DMS114 treated with DMSO at 0.1 percent for 48 hours (cell line): ENCODE results near the gene STX2.
"Not testable (repeated sequence)": the region's sequence is repeated elsewhere in the genome, so short reads cannot be mapped to it uniquely, and the experiment has no call there.

Experiments used
- DNase-seq: peaks from one replicate; lab custom pipeline; 2025; ENCODE audit not compliant: unreplicated experiment; lab: John Stamatoyannopoulos, UW

The STX2 gene

DNA sequence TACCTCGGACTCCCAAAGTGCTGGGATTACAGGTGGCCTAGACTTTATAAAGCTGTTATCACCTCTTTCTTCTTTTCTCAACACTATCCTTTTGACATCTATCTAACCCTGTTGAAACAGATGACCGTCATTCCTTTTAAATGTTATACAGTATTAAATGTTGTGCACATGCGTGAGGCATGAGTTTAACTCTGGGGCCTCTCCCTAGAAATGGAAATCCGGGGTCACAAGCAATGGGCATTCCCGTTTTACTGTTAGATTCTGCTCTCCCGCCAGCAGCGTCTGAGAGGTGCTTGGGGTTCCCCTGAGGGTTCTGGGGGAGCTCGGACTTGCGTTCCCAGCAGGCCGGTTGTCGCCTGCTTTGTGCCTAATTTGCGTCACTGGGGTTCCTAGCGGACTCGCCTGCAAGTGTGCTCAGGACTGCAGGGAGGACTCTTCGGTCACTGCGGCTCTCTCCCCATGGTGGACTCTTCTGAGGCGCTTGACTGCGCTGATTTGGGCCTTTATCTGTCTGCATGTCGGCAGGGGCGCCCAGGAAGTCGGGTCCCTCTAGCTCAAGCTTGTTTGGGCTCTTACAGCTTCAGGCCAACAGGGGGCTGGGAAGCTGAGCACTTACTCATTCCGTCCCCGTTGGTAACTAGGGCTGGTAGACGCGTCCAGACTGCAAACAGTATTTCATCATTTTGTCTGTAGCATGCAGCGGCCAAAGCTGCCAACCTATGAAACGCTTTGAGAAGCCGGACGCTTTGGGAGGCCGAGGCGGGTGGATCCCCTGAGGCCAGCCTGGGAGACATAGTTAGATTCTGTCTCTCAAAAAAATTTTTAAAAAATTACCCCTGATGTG is 31.6 kb upstream of the STX2 start:
- peak; percentile 87 for DNase-seq

GRCh38 chr12:130868412-130868811 is 29.4 kb upstream of the STX2 start:
- no peak for DNase-seq

- no peak for DNase-seq
These were observed 24.2 kb upstream of the STX2 start for GRCh38 chr12:130863298-130863697.

GRCh38 chr12:130862771-130863170 is 23.7 kb upstream of the STX2 start:
- DNase-seq: not testable (repeated sequence)

DNA sequence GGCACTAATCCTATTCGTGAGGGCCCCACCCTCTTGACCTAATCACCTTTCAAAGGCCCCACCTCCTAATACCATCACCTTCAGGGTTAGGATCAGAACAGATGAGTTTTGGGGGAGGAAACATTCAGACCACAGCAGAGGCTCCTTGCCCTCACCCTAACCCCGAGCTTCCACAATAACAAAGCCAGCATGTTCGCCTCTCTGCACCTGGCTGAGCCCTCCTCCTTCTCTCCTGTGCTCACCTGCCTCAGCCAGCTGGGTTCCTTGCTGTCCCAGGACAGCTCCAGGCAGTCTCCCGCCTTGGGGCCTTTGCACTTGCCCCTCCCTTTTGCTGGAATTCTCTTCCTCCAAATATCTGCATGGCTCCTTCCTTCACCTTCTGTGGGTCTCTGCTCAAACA is 23.1 kb upstream of the STX2 start:
- DNase-seq: no peak

DNA sequence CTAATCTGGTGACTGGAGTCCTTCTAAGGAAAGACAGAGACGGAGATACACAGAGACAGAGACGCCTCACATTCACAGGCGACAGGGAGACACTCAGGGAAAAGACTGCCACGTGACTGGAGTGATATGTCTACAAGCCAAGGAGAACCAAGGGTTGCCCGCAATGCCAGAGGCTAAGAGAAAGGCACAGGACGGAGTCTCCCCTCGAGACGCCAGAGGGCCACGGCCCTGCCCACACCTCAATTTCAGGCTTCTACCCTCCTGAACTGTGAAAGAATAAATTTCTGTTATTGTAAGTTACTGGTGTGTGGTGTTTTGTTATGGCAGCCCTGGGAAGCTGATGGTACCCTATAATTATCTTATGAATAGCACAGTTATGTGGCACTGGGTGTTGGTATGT is 21.3 kb upstream of the STX2 start:
- no peak for DNase-seq

DNA sequence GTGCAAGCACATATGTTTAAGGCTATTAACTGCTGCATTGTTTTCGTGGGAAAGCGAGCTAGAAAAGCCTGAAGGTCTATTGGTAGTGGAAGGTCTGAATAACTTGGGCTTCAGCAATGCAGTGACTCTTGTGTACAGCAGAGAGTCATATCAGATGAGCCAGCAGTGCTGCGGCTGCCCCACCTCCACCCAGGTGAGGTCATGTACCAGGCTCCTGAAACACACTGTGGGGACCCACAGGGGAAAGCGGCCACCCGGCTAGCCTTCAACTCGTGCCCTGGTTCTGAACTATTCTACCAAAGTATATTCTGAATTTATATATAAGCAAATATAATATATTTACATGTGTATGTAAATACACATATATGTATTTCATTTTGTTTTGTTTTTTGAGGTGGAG is 20.1 kb upstream of the STX2 start:
- no peak for DNase-seq

DNA sequence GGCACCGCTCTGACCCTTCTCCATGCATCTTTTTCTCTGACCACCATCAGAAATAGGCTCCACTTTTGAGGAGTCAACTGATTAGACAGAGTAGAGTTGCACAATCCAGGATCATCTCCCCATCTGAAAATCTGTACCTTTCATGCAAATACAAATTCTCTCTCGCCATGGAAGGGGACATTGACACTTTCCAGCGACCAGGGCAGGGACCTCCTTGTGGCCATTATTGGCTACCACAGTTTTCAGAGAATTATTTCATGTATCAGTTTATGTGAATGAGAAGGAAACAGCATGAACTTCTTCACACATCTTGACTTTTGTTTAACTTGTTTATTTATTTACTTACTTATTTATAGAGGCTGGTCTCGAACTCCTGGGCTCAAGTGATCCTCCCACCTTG is 19.0 kb upstream of the STX2 start:
- no peak for DNase-seq

- no peak for DNase-seq
These were observed 17.0 kb upstream of the STX2 start for GRCh38 chr12:130856088-130856487.

DNA sequence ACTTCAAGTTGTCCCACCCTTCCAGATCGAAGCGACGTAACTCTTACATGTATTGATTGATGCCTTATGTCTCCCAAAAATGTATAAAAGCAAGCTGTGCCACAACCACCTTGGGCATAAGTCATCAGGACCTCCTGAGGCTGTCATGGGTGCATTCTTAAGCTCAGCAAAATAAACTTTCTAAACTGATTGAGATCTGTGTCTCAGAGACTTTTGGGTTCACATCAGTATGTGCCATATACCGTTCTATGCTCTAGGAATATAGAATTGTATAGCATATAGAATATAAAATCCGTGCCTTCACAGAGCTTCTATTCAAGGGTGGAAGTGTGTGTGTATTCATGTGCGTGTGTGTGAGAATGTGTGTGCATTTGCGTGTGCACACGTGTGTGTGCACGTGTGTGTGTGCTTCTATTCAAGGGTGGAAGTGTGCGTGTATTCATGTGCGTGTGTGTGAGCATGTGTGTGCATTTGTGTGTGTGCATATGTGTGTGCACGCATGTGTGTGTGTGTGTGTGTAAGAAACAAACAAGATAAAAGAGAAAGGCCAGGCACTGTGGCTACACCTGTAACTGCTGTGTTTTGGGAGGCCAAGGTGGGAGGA is 11.5 kb upstream of the STX2 start:
- DNase-seq: no peak

DNA sequence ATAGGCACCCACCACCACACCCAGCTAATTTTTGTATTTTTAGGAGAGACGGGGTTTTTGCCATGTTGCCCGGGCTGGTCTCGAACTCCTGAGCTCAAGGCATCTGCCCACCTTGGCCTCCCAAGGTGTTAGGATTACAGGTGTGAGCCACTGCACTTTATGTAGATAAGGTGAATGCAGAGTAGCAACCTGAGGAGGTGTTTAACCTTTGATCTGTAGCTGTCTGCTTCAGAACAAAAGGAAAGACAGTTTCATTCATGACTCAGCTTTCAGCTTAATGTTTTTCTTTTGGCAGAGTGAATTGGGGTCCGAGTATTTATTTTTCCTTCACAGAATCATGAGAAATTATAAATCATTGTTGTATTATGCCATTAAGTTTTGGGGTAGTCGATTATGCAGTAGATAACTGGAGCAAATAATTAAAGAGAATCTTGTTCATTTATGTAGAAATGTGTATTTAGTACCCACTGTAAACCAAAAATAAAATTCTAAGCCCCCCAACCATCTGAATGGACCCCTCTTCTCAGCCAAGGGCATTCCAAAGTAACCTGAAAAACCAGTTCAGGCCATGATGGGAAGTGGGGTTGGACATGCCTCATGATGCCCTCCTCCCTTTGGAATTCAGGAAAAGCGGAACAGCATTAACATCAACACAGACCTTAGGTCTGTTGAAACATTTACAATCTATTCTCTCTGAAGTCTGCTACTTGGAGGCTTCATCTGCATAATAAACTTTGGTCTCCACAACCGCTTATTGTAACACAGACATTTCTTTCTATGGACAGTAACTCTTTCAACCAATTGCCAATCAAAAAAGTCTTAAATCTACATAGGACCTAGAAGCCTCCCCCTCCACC is 10.7 kb upstream of the STX2 start:
- DNase-seq: no peak

DNA sequence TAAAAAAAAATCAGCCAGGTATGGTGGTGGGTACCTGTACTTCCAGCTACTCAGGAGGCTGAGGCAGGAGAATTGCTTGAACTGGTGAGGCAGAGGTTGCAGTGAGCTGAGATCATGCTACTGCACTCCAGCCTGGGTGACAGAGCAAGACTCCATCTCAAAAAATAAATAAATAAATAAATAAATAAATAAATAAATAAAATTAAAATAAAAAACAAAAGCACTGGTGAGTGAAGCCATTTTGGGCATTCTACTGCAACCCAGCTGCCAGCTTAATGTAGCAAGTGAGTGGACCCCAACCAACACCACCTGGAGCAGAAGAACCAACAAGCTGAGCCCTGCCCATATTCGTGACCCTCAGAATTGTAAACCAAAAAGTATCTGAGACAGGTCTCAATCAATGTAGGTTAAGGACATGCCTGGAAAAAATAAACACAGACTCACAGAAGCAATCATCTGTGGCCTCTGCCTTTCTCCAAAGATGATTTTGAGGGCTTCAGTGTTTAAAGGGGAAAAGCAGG is 9.8 kb upstream of the STX2 start:
- not testable (repeated sequence) for DNase-seq

DNA sequence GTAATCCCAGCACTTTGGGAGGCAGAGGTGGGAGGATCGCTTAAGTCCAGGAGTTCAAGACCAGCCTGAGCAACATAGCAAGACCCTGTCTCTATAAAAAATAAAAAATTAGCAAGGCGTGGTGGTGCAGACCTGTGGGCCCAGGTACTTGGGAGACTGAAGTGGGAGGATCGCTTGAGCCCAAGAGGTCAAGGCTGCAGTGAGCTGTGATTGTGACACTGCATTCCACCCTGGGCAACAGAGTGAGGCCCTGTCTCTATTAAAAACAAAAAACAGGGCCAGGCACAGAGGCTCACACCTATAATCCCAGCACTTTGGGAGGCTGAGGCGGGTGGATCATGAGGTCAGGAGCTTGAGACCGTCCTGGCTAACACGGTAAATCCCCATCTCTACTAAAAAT is 9.1 kb upstream of the STX2 start:
- not testable (repeated sequence) for DNase-seq

DNA sequence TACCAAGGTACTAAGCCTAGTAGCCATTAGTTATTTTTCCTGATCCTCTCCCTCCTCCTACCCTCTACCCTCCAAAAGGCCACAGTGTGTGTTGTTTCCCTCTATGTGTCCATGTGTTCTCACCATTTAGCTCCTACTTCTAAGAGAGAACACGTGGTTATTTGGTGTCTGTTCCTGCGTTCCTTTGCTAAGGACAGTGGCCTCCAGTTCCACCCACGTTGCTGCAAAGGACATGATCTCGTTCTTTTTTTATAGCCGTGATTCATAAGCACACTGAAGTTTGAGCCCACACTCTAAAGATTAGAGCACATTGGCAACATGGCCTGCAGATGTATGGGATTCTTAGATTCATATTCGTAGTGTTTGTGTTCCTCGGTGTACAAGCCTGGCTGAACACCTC is 8.1 kb upstream of the STX2 start:
- DNase-seq: no peak

GRCh38 chr12:130846369-130846768 is 7.3 kb upstream of the STX2 start:
- no peak for DNase-seq

DNA sequence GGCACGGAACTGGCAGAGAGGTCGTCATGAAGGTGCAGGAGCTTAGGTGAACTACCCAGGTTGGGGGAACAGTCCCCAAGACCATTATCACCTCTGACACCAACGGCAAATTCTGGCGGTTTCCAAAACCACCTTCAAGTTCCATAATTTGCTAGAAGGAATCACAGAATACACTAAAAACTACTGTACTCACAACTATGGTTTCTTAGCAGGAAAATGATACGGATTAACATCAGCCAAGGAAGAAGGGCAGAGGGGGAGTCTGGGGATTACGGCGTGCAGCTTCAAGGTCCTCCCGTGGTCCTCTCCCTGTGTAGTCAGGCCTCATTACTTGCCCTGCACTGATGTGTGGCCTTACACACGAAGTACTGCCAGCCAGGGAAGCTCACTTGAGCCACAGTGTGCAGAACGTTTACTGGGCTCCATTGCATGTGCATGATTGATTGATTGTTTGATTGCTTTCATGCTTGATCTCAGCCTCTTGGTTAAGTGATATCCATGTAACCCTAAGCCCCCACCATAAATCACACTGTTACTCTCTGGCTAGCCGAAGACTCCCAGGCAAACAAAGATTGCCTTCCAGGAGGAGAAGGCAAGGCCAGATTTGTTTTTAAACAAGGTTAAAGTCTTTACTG is 837 bp upstream of the STX2 start:
- DNase-seq: no peak

GRCh38 chr12:130838284-130838950 is 633 bp downstream of the STX2 start:
- DNase-seq: no peak

DNA sequence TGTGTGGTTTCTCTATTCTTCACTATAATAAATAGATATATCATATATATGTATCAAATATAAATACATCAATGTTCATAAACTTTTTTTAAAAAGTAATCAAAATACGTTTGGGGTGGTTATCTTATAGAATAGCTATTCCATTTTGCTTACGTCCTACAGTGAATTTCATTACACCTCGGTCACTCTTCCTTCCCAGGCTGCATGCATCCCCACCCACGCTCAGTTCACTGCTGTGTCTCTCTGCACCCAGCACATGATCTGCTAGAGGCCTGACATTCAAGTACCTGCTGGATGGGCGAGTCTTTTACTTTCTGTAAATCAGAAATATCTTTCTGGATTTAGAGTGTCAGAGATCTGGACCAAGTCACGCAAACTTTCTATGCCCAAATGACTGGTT is 3.6 kb downstream of the STX2 start:
- DNase-seq: no peak

DNA sequence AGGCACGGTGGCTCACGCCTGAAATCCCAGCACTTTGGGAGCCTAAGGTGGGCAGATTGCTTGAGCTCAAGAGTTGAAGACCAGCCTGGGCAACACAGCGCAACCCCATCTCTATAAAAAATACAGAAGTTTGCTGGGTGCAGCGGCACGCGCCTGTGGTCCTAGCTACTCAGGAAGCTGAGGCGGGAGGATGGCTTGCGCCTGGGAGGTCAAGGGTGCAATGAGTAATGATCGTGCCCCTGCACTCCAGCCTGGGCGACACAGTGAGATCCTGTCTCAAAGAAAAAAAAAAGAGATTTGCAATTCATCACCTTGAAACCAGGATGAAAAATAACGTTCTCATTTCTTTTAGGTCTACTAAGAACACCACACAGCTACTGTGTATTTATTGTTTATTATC is 4.0 kb downstream of the STX2 start:
- DNase-seq: no peak

GRCh38 chr12:130832561-130833209 is 6.4 kb downstream of the STX2 start:
- DNase-seq: no peak
